Nephron progenitor cell (in vitro differentiated cells): ENCODE data around the gene ABCA3.

Source experiments
- DNase-seq: peaks from one replicate; pipeline ENCODE4 v3.0.0; 2021
- H3K27ac Mint-ChIP-seq: 2 replicates; pipeline ENCODE4 v1.8.0; 2021; ENCODE audit warnings: mild to moderate bottlenecking, moderate library complexity, mixed read lengths
- H3K27me3 Mint-ChIP-seq: 2 replicates; pipeline ENCODE4 v1.8.0; 2021; ENCODE audit warnings: mild to moderate bottlenecking, low read depth, mixed read lengths; ENCODE audit not compliant: poor library complexity
- H3K36me3 Mint-ChIP-seq: 2 replicates; pipeline ENCODE4 v1.8.0; 2021; ENCODE audit warnings: low read depth, mixed read lengths
- H3K4me1 Mint-ChIP-seq: 2 replicates; pipeline ENCODE4 v1.8.0; 2021; ENCODE audit warnings: mixed read lengths
- H3K4me3 Mint-ChIP-seq: 2 replicates; pipeline ENCODE4 v1.8.0; 2021; ENCODE audit warnings: mild to moderate bottlenecking, moderate library complexity, mixed read lengths
- H3K9me3 Mint-ChIP-seq: 2 replicates; pipeline ENCODE4 v1.8.0; 2021; ENCODE audit warnings: mild to moderate bottlenecking, moderate library complexity, mixed read lengths
- CTCF ChIP-seq: fragments of 200-600 bp; sonication (generic); IDR thresholded peaks from 2 replicates; pipeline ENCODE4 v1.5.0; 2021; ENCODE audit warnings: antibody characterized with exemption

The ABCA3 gene

GRCh38 chr16:2384426-2384825, 43.9 kb upstream of the ABCA3 start:
- Mint-ChIP-seq H3K27ac (no peak overlapping the region), H3K4me3 (no peak overlapping the region), H3K27me3 (peaks cover 16% of the 10 kb centered on the region), H3K9me3 (peaks cover 23% of the 10 kb centered on the region), H3K36me3 (peaks cover 7% of the 10 kb centered on the region), H3K4me1 (no peaks in the 10 kb centered on the region)
- no peak for TF ChIP-seq CTCF
- no peak for DNase-seq

GRCh38 chr16:2383501-2383900, 43.0 kb upstream of the ABCA3 start:
- Mint-ChIP-seq H3K36me3 (peaks cover 4% of the 10 kb centered on the region), H3K27ac (no peak overlapping the region), H3K27me3 (peaks cover 22% of the 10 kb centered on the region), H3K9me3 (peaks cover 15% of the 10 kb centered on the region), H3K4me3 (no peak overlapping the region), H3K4me1 (no peaks in the 10 kb centered on the region)
- TF ChIP-seq CTCF: no peak
- no peak for DNase-seq

GRCh38 chr16:2374644-2375043, 34.1 kb upstream of the ABCA3 start:
- H3K27ac Mint-ChIP-seq: no peak overlapping the region
- H3K4me1 Mint-ChIP-seq: no peaks in the 10 kb centered on the region
- H3K9me3 Mint-ChIP-seq: no peaks in the 10 kb centered on the region
- H3K4me3 Mint-ChIP-seq: no peak overlapping the region
- no peak for DNase-seq
- H3K27me3 Mint-ChIP-seq: peaks cover 46% of the 10 kb centered on the region
- TF ChIP-seq CTCF: no peak
- no peaks in the 10 kb centered on the region for H3K36me3 Mint-ChIP-seq

GRCh38 chr16:2373176-2373575, 32.6 kb upstream of the ABCA3 start:
- no peaks in the 10 kb centered on the region for H3K9me3 Mint-ChIP-seq
- H3K36me3 Mint-ChIP-seq: no peaks in the 10 kb centered on the region
- peaks cover 51% of the 10 kb centered on the region for H3K27me3 Mint-ChIP-seq
- no peak overlapping the region for H3K27ac Mint-ChIP-seq
- H3K4me3 Mint-ChIP-seq: no peak overlapping the region
- TF ChIP-seq CTCF: no peak
- no peaks in the 10 kb centered on the region for H3K4me1 Mint-ChIP-seq
- DNase-seq: no peak

GRCh38 chr16:2372684-2373083, 32.2 kb upstream of the ABCA3 start:
- DNase-seq: no peak
- no peaks in the 10 kb centered on the region for H3K36me3 Mint-ChIP-seq
- H3K27me3 Mint-ChIP-seq: peaks cover 54% of the 10 kb centered on the region
- TF ChIP-seq CTCF: no peak
- no peaks in the 10 kb centered on the region for H3K9me3 Mint-ChIP-seq
- H3K27ac Mint-ChIP-seq: no peak overlapping the region
- H3K4me3 Mint-ChIP-seq: no peak overlapping the region
- no peaks in the 10 kb centered on the region for H3K4me1 Mint-ChIP-seq

- Mint-ChIP-seq H3K27ac (no peak overlapping the region), H3K36me3 (no peaks in the 10 kb centered on the region), H3K9me3 (no peaks in the 10 kb centered on the region), H3K4me3 (no peak overlapping the region), H3K4me1 (no peaks in the 10 kb centered on the region), H3K27me3 (peaks cover 59% of the 10 kb centered on the region)
- no peak for TF ChIP-seq CTCF
- DNase-seq: no peak
These were observed 30.9 kb upstream of the ABCA3 start for GRCh38 chr16:2371421-2371820.
